ENCODE measurements around the gene IRF2BPL. TPM values are rescaled to one million over a fixed set of nuclear protein-coding genes. Genes with fewer than 3 reads are reported as not detected.
A peak's percentile ranks its signal among the peaks of the same experiment; 100 is the strongest.
"Not testable (repeated sequence)": the region's sequence is repeated elsewhere in the genome, so short reads cannot be mapped to it uniquely, and the experiment has no call there.

The IRF2BPL gene
- total RNA-seq, 2 experiments from 2014 or later = 36.2 to 37.7 TPM

- CTCF ChIA-PET = interaction anchor here (1.0 to 2.9 kb wide), 8 partner anchors 11 to 109 kb away, joined by 3 to 21 read pairs (median 6); no protein-coding TSS in a partner anchor
- H3K27me3 Mint-ChIP-seq = no peaks in the 10 kb centered on the region
- peaks cover 22% of the 10 kb centered on the region for H3K36me3 Mint-ChIP-seq (ENCODE audit: low read depth)
- intact Hi-C loops (cut with micrococcal nuclease) = loop anchor here (5.0 kb wide), 1 partner anchor 65 kb away; no protein-coding TSS in a partner anchor
- H3K4me3 Mint-ChIP-seq = no peak overlapping the region
- no peak for TF ChIP-seq CTCF (IDR thresholded peaks at IDR 0.05)
- no peaks in the 10 kb centered on the region for H3K9me3 Mint-ChIP-seq
- POLR2A ChIA-PET = interaction anchor here (1.0 to 1.4 kb wide), 4 partner anchors 15 to 102 kb away, joined by 3 to 4 read pairs (median 4); no protein-coding TSS in a partner anchor
- peak overlapping the region; percentile 44 for H3K27ac Mint-ChIP-seq
- DNase-seq (peak; percentile 68), ATAC-seq (peak; percentile 61)
- peaks cover 46% of the 10 kb centered on the region for H3K4me1 Mint-ChIP-seq (ENCODE audit: low read depth)
Measured at GRCh38 chr14:77022236-77022852, 6.2 kb downstream of the IRF2BPL start.

- not testable (repeated sequence) for H3K27me3 Mint-ChIP-seq, H3K4me3 Mint-ChIP-seq, H3K9me3 Mint-ChIP-seq, DNase-seq, ATAC-seq
- CTCF ChIA-PET = interaction anchor here (0.6 to 2.3 kb wide), 3 partner anchors 18 to 66 kb away, joined by 3 to 6 read pairs (median 3); no protein-coding TSS in a partner anchor
- POLR2A ChIA-PET = interaction anchor here (1.4 kb wide), 1 partner anchor 16 kb away, joined by 3 read pairs; no protein-coding TSS in a partner anchor
- intact Hi-C loops (cut with micrococcal nuclease) = loop anchor here (5.0 kb wide), 1 partner anchor 64 kb away; no protein-coding TSS in a partner anchor
- peak overlapping the region; percentile 12 for H3K27ac Mint-ChIP-seq
- peaks cover 19% of the 10 kb centered on the region for H3K36me3 Mint-ChIP-seq (ENCODE audit: low read depth)
- peaks cover 45% of the 10 kb centered on the region for H3K4me1 Mint-ChIP-seq (ENCODE audit: low read depth)
Measured at GRCh38 chr14:77021424-77021823, 7.1 kb downstream of the IRF2BPL start.

GRCh38 chr14:77018785-77019184 is 9.7 kb downstream of the IRF2BPL start:
- POLR2A ChIA-PET = no interaction called here

GRCh38 chr14:77017666-77018065 is 10.8 kb downstream of the IRF2BPL start:
- TF ChIP-seq CTCF (IDR thresholded peaks at IDR 0.05) = no peak
- ATAC-seq (no peak), DNase-seq (no peak)
- no peaks in the 10 kb centered on the region for H3K36me3 Mint-ChIP-seq (ENCODE audit: low read depth)
- H3K4me3 Mint-ChIP-seq = no peak overlapping the region
- POLR2A ChIA-PET = interaction anchor here (1.0 to 1.3 kb wide), 2 partner anchors 9 to 10 kb away, joined by 4 read pairs; no protein-coding TSS in a partner anchor
- CTCF ChIA-PET = interaction anchor here (2.2 kb wide), 1 partner anchor 36 kb away, joined by 6 read pairs; no protein-coding TSS in a partner anchor
- peaks cover 16% of the 10 kb centered on the region for H3K4me1 Mint-ChIP-seq (ENCODE audit: low read depth)
- intact Hi-C loops (cut with micrococcal nuclease) = no loop called here
- H3K27me3 Mint-ChIP-seq = no peaks in the 10 kb centered on the region
- H3K27ac Mint-ChIP-seq = no peak overlapping the region
- H3K9me3 Mint-ChIP-seq = no peaks in the 10 kb centered on the region

More at GRCh38 chr14:77018785-77019184, 9.7 kb downstream of the IRF2BPL start:
- Mint-ChIP-seq H3K4me1 (ENCODE audit: low read depth) (peaks cover 27% of the 10 kb centered on the region), H3K27me3 (no peaks in the 10 kb centered on the region), H3K36me3 (ENCODE audit: low read depth) (no peaks in the 10 kb centered on the region), H3K9me3 (no peaks in the 10 kb centered on the region), H3K27ac (no peak overlapping the region), H3K4me3 (no peak overlapping the region)
- CTCF ChIA-PET = no interaction called here
- ATAC-seq (no peak), DNase-seq (no peak)
- no peak for TF ChIP-seq CTCF (IDR thresholded peaks at IDR 0.05)
- intact Hi-C loops (cut with micrococcal nuclease) = no loop called here

- no peak overlapping the region for H3K27ac Mint-ChIP-seq
- ATAC-seq = no peak
- no peak overlapping the region for H3K4me3 Mint-ChIP-seq
- H3K9me3 Mint-ChIP-seq = no peaks in the 10 kb centered on the region
- no peaks in the 10 kb centered on the region for H3K36me3 Mint-ChIP-seq (ENCODE audit: low read depth)
- no peak for DNase-seq
- ChIA-PET POLR2A (interaction anchor here (1.3 kb wide), 1 partner anchor 59 kb away, joined by 3 read pairs; no protein-coding TSS in a partner anchor), CTCF (interaction anchor here (0.9 to 1.0 kb wide), 2 partner anchors 39 to 61 kb away, joined by 3 read pairs; no protein-coding TSS in a partner anchor)
- H3K4me1 Mint-ChIP-seq (ENCODE audit: low read depth) = no peaks in the 10 kb centered on the region
- H3K27me3 Mint-ChIP-seq = peaks cover 2% of the 10 kb centered on the region
- TF ChIP-seq CTCF (IDR thresholded peaks at IDR 0.05) = no peak
- intact Hi-C loops (cut with micrococcal nuclease) = no loop called here
Measured at GRCh38 chr14:77014734-77015133, 13.8 kb downstream of the IRF2BPL start.
